GM10266 (cell line): ENCODE results near the gene KLK10.

Experiments
- DNase-seq: peaks from one replicate; pipeline ENCODE4 v3.0.0; 2012; ENCODE audit errors: extremely low spot score
- TF ChIP-seq, protein P1 (sequence below): IDR thresholded peaks from 2 replicates; pipeline ENCODE4 v1.5.1; 2012; ENCODE audit warnings: mild to moderate bottlenecking, low read depth; ENCODE audit not compliant: control insufficient read depth, insufficient read depth; ENCODE audit errors: missing control alignments

Gene KLK10

GRCh38 chr19:51059715-51060114 is 40.2 kb upstream of the KLK10 start:
- TF ChIP-seq, protein P1, sequence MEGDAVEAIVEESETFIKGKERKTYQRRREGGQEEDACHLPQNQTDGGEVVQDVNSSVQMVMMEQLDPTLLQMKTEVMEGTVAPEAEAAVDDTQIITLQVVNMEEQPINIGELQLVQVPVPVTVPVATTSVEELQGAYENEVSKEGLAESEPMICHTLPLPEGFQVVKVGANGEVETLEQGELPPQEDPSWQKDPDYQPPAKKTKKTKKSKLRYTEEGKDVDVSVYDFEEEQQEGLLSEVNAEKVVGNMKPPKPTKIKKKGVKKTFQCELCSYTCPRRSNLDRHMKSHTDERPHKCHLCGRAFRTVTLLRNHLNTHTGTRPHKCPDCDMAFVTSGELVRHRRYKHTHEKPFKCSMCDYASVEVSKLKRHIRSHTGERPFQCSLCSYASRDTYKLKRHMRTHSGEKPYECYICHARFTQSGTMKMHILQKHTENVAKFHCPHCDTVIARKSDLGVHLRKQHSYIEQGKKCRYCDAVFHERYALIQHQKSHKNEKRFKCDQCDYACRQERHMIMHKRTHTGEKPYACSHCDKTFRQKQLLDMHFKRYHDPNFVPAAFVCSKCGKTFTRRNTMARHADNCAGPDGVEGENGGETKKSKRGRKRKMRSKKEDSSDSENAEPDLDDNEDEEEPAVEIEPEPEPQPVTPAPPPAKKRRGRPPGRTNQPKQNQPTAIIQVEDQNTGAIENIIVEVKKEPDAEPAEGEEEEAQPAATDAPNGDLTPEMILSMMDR, result no peak
- DNase-seq, result no peak

DNA sequence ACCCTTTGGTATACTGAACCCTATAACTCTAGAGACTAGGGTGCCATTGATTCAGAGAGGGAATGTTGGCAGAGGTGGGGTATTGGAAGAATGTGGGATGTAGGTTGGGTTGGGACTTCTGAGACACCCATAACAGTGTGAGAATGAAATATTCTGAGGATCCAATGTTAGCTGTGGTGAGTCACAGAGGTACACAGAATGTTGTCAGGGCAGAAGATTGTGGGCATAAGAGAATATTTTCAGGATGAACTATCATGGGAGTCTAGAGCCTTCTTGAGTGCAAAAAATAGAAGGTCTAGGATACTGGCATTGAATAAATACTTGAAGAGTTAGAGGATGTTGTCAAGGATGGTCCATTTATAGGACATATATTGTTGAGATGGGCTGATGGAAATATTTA is 36.4 kb upstream of the KLK10 start:
- no peak for DNase-seq
- TF ChIP-seq, protein P1, result no peak

GRCh38 chr19:51047031-51047335 is 27.5 kb upstream of the KLK10 start:
- TF ChIP-seq, protein P1, result no peak

GRCh38 chr19:51044327-51044726 is 24.8 kb upstream of the KLK10 start:
- TF ChIP-seq, protein P1, result no peak
- no peak for DNase-seq

More at GRCh38 chr19:51047031-51047335, 27.5 kb upstream of the KLK10 start:
- DNase-seq, result no peak

DNA sequence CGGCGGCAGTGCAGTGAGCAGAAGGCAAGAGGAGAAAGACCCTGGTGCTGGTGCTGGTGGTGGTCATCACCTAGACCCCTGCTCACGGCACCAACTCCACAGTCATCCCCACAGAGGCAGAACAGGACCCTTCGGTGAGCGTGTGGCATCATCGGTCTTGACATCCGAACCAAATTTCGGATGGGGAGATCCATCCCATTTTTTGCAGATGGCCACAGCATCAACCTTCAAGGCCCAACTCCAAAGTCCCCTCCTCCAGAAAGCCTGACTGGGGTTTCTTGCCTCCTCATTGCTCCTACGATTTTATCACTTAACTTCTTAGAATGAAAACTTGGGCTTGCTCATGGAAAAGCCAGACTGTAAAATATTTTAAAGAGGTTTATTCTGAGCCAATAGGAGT is 24.0 kb upstream of the KLK10 start:
- TF ChIP-seq, protein P1, result no peak
- DNase-seq, result no peak

GRCh38 chr19:51040151-51040550 is 20.6 kb upstream of the KLK10 start:
- DNase-seq, result no peak
- TF ChIP-seq, protein P1, result no peak

GRCh38 chr19:51036519-51036918 is 17.0 kb upstream of the KLK10 start:
- DNase-seq, result no peak
- TF ChIP-seq, protein P1, result no peak
